Naive B cell (primary cell): ENCODE results near the gene CCS. TPM values are rescaled to one million over a fixed set of nuclear protein-coding genes. Genes with fewer than 3 reads are reported as not detected.
"Not testable (repeated sequence)": the region's sequence is repeated elsewhere in the genome, so short reads cannot be mapped to it uniquely, and the experiment has no call there.

Source experiments
- ATAC-seq, 2 donors: fragments of 150-1000 bp; cut with Tn5 transposase; 2 replicates each; pipeline ENCODE4 v1.10.0; 2021; ENCODE audit warnings: low read depth in 2 of 2, mild to moderate bottlenecking in 2 of 2, moderate library complexity in 2 of 2
- DNase-seq: peaks from one replicate; pipeline ENCODE4 v3.0.0; 2022
- H3K27ac Mint-ChIP-seq, 6 donors: one replicate each; pipeline ENCODE4 v1.8.0; 2020 to 2022; ENCODE audit warnings: mild to moderate bottlenecking in 6 of 6, mixed read lengths in 6 of 6, moderate library complexity in 5 of 6, inconsistent platforms in 2 of 6
- H3K27me3 Mint-ChIP-seq, 3 donors: one replicate each; pipeline ENCODE4 v1.8.0; 2021 to 2022; ENCODE audit warnings: mixed read lengths in 3 of 3, mild to moderate bottlenecking in 1 of 3
- H3K36me3 Mint-ChIP-seq, 2 donors: one replicate each; pipeline ENCODE4 v1.8.0; 2020 to 2022; ENCODE audit warnings: mixed read lengths in 2 of 2, inconsistent platforms in 1 of 2, mild to moderate bottlenecking in 1 of 2
- H3K4me1 Mint-ChIP-seq, 3 donors: one replicate each; pipeline ENCODE4 v1.8.0; 2020 to 2022; ENCODE audit warnings: mixed read lengths in 3 of 3, inconsistent platforms in 1 of 3, mild to moderate bottlenecking in 1 of 3, moderate library complexity in 1 of 3
- H3K4me3 Mint-ChIP-seq, 8 donors: one replicate each; pipeline ENCODE4 v1.8.0; 2020 to 2022; ENCODE audit warnings: mild to moderate bottlenecking in 8 of 8, mixed read lengths in 8 of 8, moderate library complexity in 8 of 8, inconsistent platforms in 2 of 8
- H3K9me3 Mint-ChIP-seq, 7 donors: one replicate each; pipeline ENCODE4 v1.8.0; 2020 to 2022; ENCODE audit warnings: mixed read lengths in 7 of 7, mild to moderate bottlenecking in 5 of 7, inconsistent platforms in 2 of 7, moderate library complexity in 1 of 7
- polyA plus RNA-seq, 6 donors: library from polyadenylated mRNA; unstranded; fragments of 300-500 nt; fragmentation: Illumina TruSeq; gene quantifications; one replicate each; pipeline ENCODE4 v1.2.3, GENCODE V29; 2021; ENCODE audit warnings: low read depth in 6 of 6

Gene CCS
- polyA plus RNA-seq, 6 donors from 2014 or later, result 51.8 to 87.8 (median 66.4) TPM

DNA sequence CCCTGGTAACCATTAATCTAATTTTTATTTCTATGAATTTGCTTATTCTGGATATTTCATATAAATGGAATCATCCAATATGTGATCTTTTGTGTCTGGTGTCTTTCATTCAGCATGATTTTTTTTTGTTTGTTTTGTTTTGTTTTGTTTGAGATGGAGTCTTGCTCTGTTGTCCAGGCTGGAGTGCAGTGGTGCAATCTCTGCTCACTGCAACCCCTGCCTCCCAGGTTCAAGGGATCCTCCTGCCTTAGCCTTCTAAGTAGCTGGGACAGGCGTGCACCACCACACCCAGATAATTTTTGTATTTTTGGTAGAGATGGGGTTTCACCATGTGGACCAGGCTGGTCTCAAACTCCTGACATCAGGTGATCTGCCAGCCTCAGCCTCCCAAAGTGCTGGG, 7.5 kb upstream of the CCS start:
- Mint-ChIP-seq H3K27ac (peak overlapping the region in 1 of 6 donors; percentile 39), H3K9me3 (peaks cover 2 to 11% (median 7%) of the 10 kb centered on the region in 7 donors)
- H3K36me3 Mint-ChIP-seq, H3K27me3 Mint-ChIP-seq, ATAC-seq, H3K4me1 Mint-ChIP-seq, DNase-seq, H3K4me3 Mint-ChIP-seq: not testable (repeated sequence)

- Mint-ChIP-seq H3K4me3 (no peak overlapping the region), H3K27ac (no peak overlapping the region), H3K9me3 (peaks cover 2 to 11% (median 7%) of the 10 kb centered on the region in 7 donors), H3K27me3 (no peaks in the 10 kb centered on the region), H3K36me3 (peaks cover 0 to 8% of the 10 kb centered on the region in 2 donors), H3K4me1 (no peaks in the 10 kb centered on the region)
- DNase-seq (no peak), ATAC-seq (no peak)
Observed at GRCh38 chr11:66586136-66586535, 6.8 kb upstream of the CCS start.

DNA sequence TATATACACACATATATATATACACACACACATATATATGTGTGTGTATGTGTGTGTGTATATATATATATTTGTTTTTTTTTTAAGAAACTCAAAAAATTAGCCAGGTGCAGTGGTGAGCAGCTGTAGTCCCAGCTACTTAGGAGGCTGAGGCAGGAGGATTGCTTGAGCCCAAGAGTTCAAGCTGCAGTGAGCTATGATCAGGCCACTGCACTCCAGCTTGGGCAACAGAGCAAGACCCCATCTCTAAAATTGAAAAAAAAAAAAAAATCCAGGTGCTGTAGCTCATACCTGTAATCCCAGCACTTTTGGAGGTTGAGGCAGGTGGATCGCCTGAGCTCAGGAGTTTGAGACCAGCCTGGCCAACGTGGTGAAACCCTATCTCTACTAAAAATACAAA, 3.7 kb upstream of the CCS start:
- not testable (repeated sequence) for H3K4me3 Mint-ChIP-seq, H3K9me3 Mint-ChIP-seq, H3K27ac Mint-ChIP-seq, H3K36me3 Mint-ChIP-seq, DNase-seq, H3K27me3 Mint-ChIP-seq, ATAC-seq
- peaks cover 12 to 25% (median 17%) of the 10 kb centered on the region in 3 donors for H3K4me1 Mint-ChIP-seq

DNA sequence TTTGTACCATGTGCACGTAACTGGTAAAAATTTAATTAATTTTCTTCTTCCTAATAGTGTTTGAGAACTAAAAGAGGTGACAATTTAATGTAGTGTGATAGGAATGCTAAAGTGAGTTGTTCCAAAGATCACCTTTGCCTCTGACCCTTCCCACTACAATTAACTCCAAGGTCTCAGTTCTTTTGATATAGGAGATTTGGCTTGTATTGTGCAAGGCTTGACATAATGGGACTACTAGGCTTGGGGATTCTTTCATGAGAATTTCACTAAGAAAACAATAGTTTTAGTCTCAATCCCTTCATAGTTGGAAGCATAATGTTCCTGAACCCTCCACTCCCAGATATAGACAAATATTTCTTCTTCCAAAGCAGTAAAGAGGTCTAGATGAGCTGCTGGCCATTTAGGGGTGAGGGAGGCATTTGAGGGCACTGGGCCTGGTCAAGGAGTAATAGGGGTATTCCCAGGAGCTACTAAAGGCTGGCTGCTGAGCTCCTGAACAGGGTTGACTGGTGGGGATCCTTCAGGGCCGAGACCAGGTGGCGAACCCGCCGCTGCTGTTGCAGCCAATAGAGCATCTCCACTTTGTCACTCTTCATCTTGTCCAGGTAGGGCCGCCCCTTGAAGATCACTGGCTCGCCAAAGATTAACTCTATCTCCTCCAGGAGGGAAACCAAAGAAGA, 2.8 kb upstream of the CCS start:
- Mint-ChIP-seq H3K4me3 (peak overlapping the region in 1 of 8 donors; percentile 87), H3K36me3 (no peaks in the 10 kb centered on the region), H3K27me3 (no peaks in the 10 kb centered on the region), H3K9me3 (no peaks in the 10 kb centered on the region), H3K27ac (peak overlapping the region in 2 of 6 donors; percentile 36 to 72), H3K4me1 (peaks cover 17 to 33% (median 25%) of the 10 kb centered on the region in 3 donors)
- no peak for ATAC-seq
- DNase-seq, result no peak

GRCh38 chr11:66591175-66591574, 1.8 kb upstream of the CCS start:
- Mint-ChIP-seq H3K27me3 (no peaks in the 10 kb centered on the region), H3K4me1 (peaks cover 26 to 40% (median 35%) of the 10 kb centered on the region in 3 donors), H3K9me3 (no peaks in the 10 kb centered on the region), H3K36me3 (no peaks in the 10 kb centered on the region), H3K4me3 (peak overlapping the region in 4 of 8 donors; percentile 87 to 100 (median 97)), H3K27ac (peak overlapping the region in 2 of 6 donors; percentile 66 to 96)
- DNase-seq, result no peak
- no peak for ATAC-seq

DNA sequence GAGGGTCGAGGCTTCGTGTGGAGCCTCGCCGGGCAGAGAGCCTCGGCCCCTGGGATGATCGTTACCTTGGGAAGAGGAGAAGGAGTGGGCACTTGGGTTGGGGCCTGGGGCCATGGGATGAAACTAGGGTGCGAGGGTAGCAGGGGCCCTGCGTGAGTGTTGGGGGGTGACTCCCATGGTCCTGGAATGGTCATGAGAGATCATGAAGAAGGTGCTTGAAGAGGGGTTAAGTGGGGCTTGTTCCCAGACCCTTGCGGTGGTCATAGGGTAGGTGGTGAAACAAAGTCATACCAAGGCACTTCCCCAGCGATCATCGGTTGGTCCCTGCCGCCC, 284 bp downstream of the CCS start:
- ATAC-seq (peak in 1 of 2 donors; percentile 2), DNase-seq (no peak)
- no peaks in the 10 kb centered on the region for H3K27me3 Mint-ChIP-seq
- H3K4me3 Mint-ChIP-seq, result peak overlapping the region; percentile 87 to 100 (median 99)
- H3K27ac Mint-ChIP-seq, result peak overlapping the region; percentile 96 to 100 (median 100)
- no peaks in the 10 kb centered on the region for H3K9me3 Mint-ChIP-seq
- H3K4me1 Mint-ChIP-seq, result peaks cover 26 to 49% (median 36%) of the 10 kb centered on the region in 3 donors
- no peaks in the 10 kb centered on the region for H3K36me3 Mint-ChIP-seq

DNA sequence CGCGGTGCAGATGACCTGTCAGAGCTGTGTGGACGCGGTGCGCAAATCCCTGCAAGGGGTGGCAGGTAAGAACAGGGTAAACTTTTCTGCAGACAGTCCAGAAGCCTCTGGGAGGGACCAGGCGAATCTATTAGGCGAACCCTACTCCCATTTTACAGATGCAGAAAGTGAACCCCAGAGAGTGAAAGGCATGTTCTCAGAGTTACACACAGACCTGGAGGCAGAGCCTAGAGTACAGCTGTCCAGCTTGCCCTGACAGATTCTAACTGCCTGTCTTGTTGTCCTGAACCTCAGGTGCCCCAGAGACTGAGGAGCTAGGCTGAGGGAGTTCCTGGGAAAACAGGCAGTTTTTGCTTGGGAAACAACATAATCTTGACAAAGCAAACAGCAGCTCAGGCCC, 665 bp downstream of the CCS start:
- H3K4me1 Mint-ChIP-seq, result peaks cover 26 to 49% (median 37%) of the 10 kb centered on the region in 3 donors
- H3K36me3 Mint-ChIP-seq, result no peaks in the 10 kb centered on the region
- H3K9me3 Mint-ChIP-seq, result no peaks in the 10 kb centered on the region
- ATAC-seq (no peak), DNase-seq (no peak)
- H3K27ac Mint-ChIP-seq, result peak overlapping the region in 5 of 6 donors; percentile 96 to 100 (median 99)
- H3K27me3 Mint-ChIP-seq, result no peaks in the 10 kb centered on the region
- peak overlapping the region; percentile 87 to 100 (median 99) for H3K4me3 Mint-ChIP-seq

DNA sequence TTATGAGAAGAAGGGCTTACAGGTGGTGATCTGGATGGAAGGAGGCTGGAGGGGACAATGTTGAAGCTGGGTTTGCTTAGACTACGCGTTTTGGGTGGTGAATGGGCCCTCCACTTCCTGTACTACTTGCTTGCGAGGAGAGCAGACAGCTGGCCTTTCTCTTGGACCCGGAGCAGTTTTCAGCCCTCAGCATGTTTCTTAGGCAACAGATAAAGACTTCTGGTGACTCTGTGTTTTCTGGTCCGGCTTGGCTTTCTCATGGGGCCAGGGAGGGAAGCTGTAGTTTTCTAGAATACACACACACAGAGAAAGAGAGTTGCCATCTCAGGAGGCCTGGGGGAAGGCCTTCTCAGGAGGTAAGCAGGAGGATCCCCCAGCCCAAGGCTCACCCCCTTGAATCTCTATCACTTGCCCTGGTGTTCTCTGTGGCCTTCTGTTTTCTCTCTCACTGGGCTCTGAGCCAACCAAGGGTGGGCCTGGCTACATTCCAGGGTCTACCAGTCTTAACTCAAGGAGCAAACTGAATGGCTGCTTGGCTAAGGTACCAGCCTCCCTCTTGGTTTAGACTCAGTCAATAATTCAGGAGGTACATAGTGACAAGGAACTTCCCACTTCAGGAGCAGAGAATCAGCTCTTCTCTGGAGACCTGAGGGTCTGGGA, 2.4 kb downstream of the CCS start:
- Mint-ChIP-seq H3K27ac (peak overlapping the region in 5 of 6 donors; percentile 36 to 93 (median 90)), H3K4me1 (peaks cover 30 to 57% (median 45%) of the 10 kb centered on the region in 3 donors), H3K36me3 (peaks cover 0 to under 1% of the 10 kb centered on the region in 2 donors), H3K9me3 (no peaks in the 10 kb centered on the region), H3K4me3 (peak overlapping the region; percentile 30 to 85 (median 68)), H3K27me3 (no peaks in the 10 kb centered on the region)
- DNase-seq (no peak), ATAC-seq (no peak)

- Mint-ChIP-seq H3K4me1 (peaks cover 25 to 56% (median 38%) of the 10 kb centered on the region in 3 donors), H3K27me3 (no peaks in the 10 kb centered on the region), H3K27ac (no peak overlapping the region), H3K9me3 (no peaks in the 10 kb centered on the region), H3K36me3 (peaks cover 0 to 5% of the 10 kb centered on the region in 2 donors), H3K4me3 (no peak overlapping the region)
- ATAC-seq (no peak), DNase-seq (no peak)
Observed at GRCh38 chr11:66598993-66599392, 6.0 kb downstream of the CCS start.

DNA sequence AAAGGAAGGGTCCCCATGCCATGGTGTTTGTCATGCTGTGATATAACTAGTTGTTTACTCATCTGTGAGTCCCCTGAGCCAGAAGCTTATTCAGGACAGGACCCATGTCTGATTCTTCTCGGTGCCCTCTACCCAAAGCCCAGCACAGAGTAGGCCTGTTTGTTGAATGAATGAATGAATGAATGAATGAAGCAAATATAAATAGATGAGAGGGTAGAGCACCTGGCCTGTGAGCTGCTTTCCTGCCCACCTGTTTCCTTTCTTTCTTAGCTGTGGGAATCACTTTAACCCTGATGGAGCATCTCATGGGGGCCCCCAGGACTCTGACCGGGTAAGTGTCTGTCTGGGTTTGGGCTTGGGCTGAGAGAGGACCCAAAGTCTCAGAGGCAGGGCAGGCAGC, 7.2 kb downstream of the CCS start:
- H3K9me3 Mint-ChIP-seq, result no peaks in the 10 kb centered on the region
- H3K4me1 Mint-ChIP-seq, result peaks cover 19 to 47% (median 30%) of the 10 kb centered on the region in 3 donors
- H3K27ac Mint-ChIP-seq, result peak overlapping the region in 3 of 6 donors; percentile 51 to 87 (median 62)
- ATAC-seq (no peak), DNase-seq (no peak)
- H3K36me3 Mint-ChIP-seq, result peaks cover 6 to 9% of the 10 kb centered on the region in 2 donors
- H3K27me3 Mint-ChIP-seq, result no peaks in the 10 kb centered on the region
- peak overlapping the region in 3 of 8 donors; percentile 3 to 71 (median 21) for H3K4me3 Mint-ChIP-seq

GRCh38 chr11:66600631-66601233, 7.7 kb downstream of the CCS start:
- peaks cover 14 to 42% (median 25%) of the 10 kb centered on the region in 3 donors for H3K4me1 Mint-ChIP-seq
- no peaks in the 10 kb centered on the region for H3K27me3 Mint-ChIP-seq
- ATAC-seq (peak; percentile 38 to 52), DNase-seq (no peak)
- H3K36me3 Mint-ChIP-seq, result peaks cover 7 to 9% of the 10 kb centered on the region in 2 donors
- peak overlapping the region in 5 of 6 donors; percentile 51 to 89 (median 79) for H3K27ac Mint-ChIP-seq
- H3K4me3 Mint-ChIP-seq, result peak overlapping the region in 5 of 8 donors; percentile 9 to 71 (median 22)
- H3K9me3 Mint-ChIP-seq, result no peaks in the 10 kb centered on the region

- H3K9me3 Mint-ChIP-seq, result peaks cover 0 to 2% (median 0%) of the 10 kb centered on the region in 7 donors
- H3K27me3 Mint-ChIP-seq, result no peaks in the 10 kb centered on the region
- peaks cover 16 to 43% (median 31%) of the 10 kb centered on the region in 3 donors for H3K4me1 Mint-ChIP-seq
- peak overlapping the region in 2 of 6 donors; percentile 65 to 92 for H3K27ac Mint-ChIP-seq
- no peak for ATAC-seq
- H3K4me3 Mint-ChIP-seq, result no peak overlapping the region
- H3K36me3 Mint-ChIP-seq, result peaks cover 7 to 9% of the 10 kb centered on the region in 2 donors
- DNase-seq, result no peak
Observed at GRCh38 chr11:66603072-66603471, 10.1 kb downstream of the CCS start.

- Mint-ChIP-seq H3K4me1 (peaks cover 19 to 48% (median 30%) of the 10 kb centered on the region in 3 donors), H3K9me3 (peaks cover 0 to 2% (median 0%) of the 10 kb centered on the region in 7 donors), H3K27ac (peak overlapping the region in 3 of 6 donors; percentile 9 to 79 (median 60)), H3K27me3 (no peaks in the 10 kb centered on the region), H3K4me3 (peak overlapping the region in 1 of 8 donors; percentile 9), H3K36me3 (peaks cover 7 to 9% of the 10 kb centered on the region in 2 donors)
- ATAC-seq, result no peak
- no peak for DNase-seq
Observed at GRCh38 chr11:66604155-66604554, 11.2 kb downstream of the CCS start.
